ENCODE results near the gene RIC8B.

RIC8B gene

GRCh38 chr12:106790020-106790419, 15.5 kb downstream of the RIC8B start:
- no peak for DNase-seq (ENCODE audit: extremely low read depth, low read depth)
- TF ChIP-seq CTCF (IDR thresholded peaks at IDR 0.05; ENCODE audit: low read depth, low read length, missing control alignments), result no peak
- H3K4me3 ChIP-seq (replicated peaks; ENCODE audit: low read depth, low read length), result no peak overlapping the region

- DNase-seq (ENCODE audit: extremely low read depth, low read depth), result no peak
- H3K4me3 ChIP-seq (replicated peaks; ENCODE audit: low read depth, low read length), result no peak overlapping the region
- TF ChIP-seq CTCF (IDR thresholded peaks at IDR 0.05; ENCODE audit: low read depth, low read length, missing control alignments), result no peak
Observed at GRCh38 chr12:106791531-106791930, 17.0 kb downstream of the RIC8B start.

- no peak for DNase-seq (ENCODE audit: extremely low read depth, low read depth)
- TF ChIP-seq CTCF (IDR thresholded peaks at IDR 0.05; ENCODE audit: low read depth, low read length, missing control alignments), result no peak
- no peak overlapping the region for H3K4me3 ChIP-seq (replicated peaks; ENCODE audit: low read depth, low read length)
Observed at GRCh38 chr12:106794369-106794768, 19.9 kb downstream of the RIC8B start.

GRCh38 chr12:106801167-106801708, 26.8 kb downstream of the RIC8B start:
- no peak for DNase-seq (ENCODE audit: extremely low read depth, low read depth)
- H3K4me3 ChIP-seq (replicated peaks; ENCODE audit: low read depth, low read length), result no peak overlapping the region
- no peak for TF ChIP-seq CTCF (IDR thresholded peaks at IDR 0.05; ENCODE audit: low read depth, low read length, missing control alignments)

- no peak for DNase-seq (ENCODE audit: extremely low read depth, low read depth)
- TF ChIP-seq CTCF (IDR thresholded peaks at IDR 0.05; ENCODE audit: low read depth, low read length, missing control alignments), result no peak
- H3K4me3 ChIP-seq (replicated peaks; ENCODE audit: low read depth, low read length), result no peak overlapping the region
Observed at GRCh38 chr12:106801830-106802533, 27.5 kb downstream of the RIC8B start.

- no peak for TF ChIP-seq CTCF (IDR thresholded peaks at IDR 0.05; ENCODE audit: low read depth, low read length, missing control alignments)
- DNase-seq (ENCODE audit: extremely low read depth, low read depth), result no peak
- H3K4me3 ChIP-seq (replicated peaks; ENCODE audit: low read depth, low read length), result no peak overlapping the region
Observed at GRCh38 chr12:106804668-106805067, 30.2 kb downstream of the RIC8B start.

Data from HFF-Myc (cell line).